ENCODE measurements around the gene NISCH. TPM values are rescaled to one million over a fixed set of nuclear protein-coding genes. Genes with fewer than 3 reads are reported as not detected.

The NISCH gene
- total and polyA plus RNA-seq, 2 donors (not counting 3 experiments of a cell fraction or from before 2014, with no cell fraction given) = 156 to 178 TPM

- no peak overlapping the region for H3K4me3 ChIP-seq (replicated peaks in 1 of 3; ENCODE audit: insufficient read depth in 1 of 3, low read depth in 1 of 3, low read length in 3 of 3)
- no peaks in the 10 kb centered on the region for H4K20me1 ChIP-seq (replicated peaks; ENCODE audit: control insufficient read depth, extremely low read depth, insufficient read depth, low read length)
- ChIA-PET POLR2A (no interaction called here), CTCF (no interaction called here)
- H3K27ac ChIP-seq (ENCODE audit: insufficient read depth, low read depth, low read length) = no peak overlapping the region
- H3K4me1 ChIP-seq (ENCODE audit: control insufficient read depth, extremely low read depth, insufficient read depth, low read length) = no peaks in the 10 kb centered on the region
- H3K9me3 ChIP-seq (replicated peaks; ENCODE audit: control insufficient read depth, insufficient read depth, low read length) = no peaks in the 10 kb centered on the region
- FAIRE-seq = no peak
- no peak overlapping the region for H2AFZ ChIP-seq (ENCODE audit: low read depth, low read length)
- TF ChIP-seq GATA2 (IDR thresholded peaks at IDR 0.05; ENCODE audit: insufficient read depth, insufficient read length, low read depth, low read length) = no peak
- TF ChIP-seq CTCF (IDR thresholded peaks at IDR 0.05; ENCODE audit: extremely low read depth in 1 of 2, insufficient read depth in 1 of 2, low read depth in 1 of 2, low read length in 2 of 2) = no peak
- TF ChIP-seq EZH2 (IDR thresholded peaks at IDR 0.05; ENCODE audit: borderline replicate concordance, low read depth, low read length, severe bottlenecking) = no peak
- peak; percentile 5 for TF ChIP-seq POLR2AphosphoS5 (IDR thresholded peaks at IDR 0.05; ENCODE audit: insufficient read depth, low read depth, low read length)
- dilution Hi-C loops (cut with MboI; ENCODE audit: extremely low pct_ligation_motif_present, low sequenced_read_pairs) (no loop called here), intact Hi-C loops (cut with micrococcal nuclease) (no loop called here)
- H3K9ac ChIP-seq (replicated peaks; ENCODE audit: extremely low read depth, insufficient read depth, low read length) = no peak overlapping the region
- peaks cover 21 to 83% of the 10 kb centered on the region in 2 experiments for H3K36me3 ChIP-seq (ENCODE audit: control insufficient read depth in 2 of 2, extremely low read depth in 1 of 2, insufficient read depth in 2 of 2, low read length in 2 of 2)
- BruUV-seq (replicated peaks) = no TSS peak
- no peaks in the 10 kb centered on the region for H3K79me2 ChIP-seq (ENCODE audit: control insufficient read depth, insufficient read depth, low read length)
- H3K27me3 ChIP-seq (ENCODE audit: control insufficient read depth in 2 of 2, insufficient read depth in 2 of 2, low read length in 2 of 2) = no peaks in the 10 kb centered on the region
- DNase-seq (ENCODE audit: low read depth, low spot score) = no peak
- no peak overlapping the region for H3K4me2 ChIP-seq (ENCODE audit: insufficient read depth, low read length)
- no peaks in the 10 kb centered on the region for H3K9me1 ChIP-seq (replicated peaks; ENCODE audit: control insufficient read depth, extremely low read depth, insufficient read depth, low read length)
These were observed 57.3 kb downstream of the NISCH start for GRCh38 chr3:52512727-52513126.

GRCh38 chr3:52513281-52513680 is 57.9 kb downstream of the NISCH start:
- ChIA-PET POLR2A (no interaction called here), CTCF (no interaction called here)
- H4K20me1 ChIP-seq (replicated peaks; ENCODE audit: control insufficient read depth, extremely low read depth, insufficient read depth, low read length) = no peaks in the 10 kb centered on the region
- TF ChIP-seq POLR2AphosphoS5 (IDR thresholded peaks at IDR 0.05; ENCODE audit: insufficient read depth, low read depth, low read length) (no peak), MYC (IDR thresholded peaks at IDR 0.05; ENCODE audit: low read depth, low read length) (no peak), CTCF (IDR thresholded peaks at IDR 0.05; ENCODE audit: extremely low read depth in 1 of 2, insufficient read depth in 1 of 2, low read depth in 1 of 2, low read length in 2 of 2) (no peak), FOS (IDR thresholded peaks at IDR 0.05; ENCODE audit: borderline replicate concordance, insufficient read depth, low read length) (no peak), POLR2A (IDR thresholded peaks at IDR 0.05; ENCODE audit: low read depth, low read length) (no peak), MAX (IDR thresholded peaks at IDR 0.05; ENCODE audit: insufficient read depth, insufficient read length) (no peak), JUN (IDR thresholded peaks at IDR 0.05; ENCODE audit: borderline replicate concordance, insufficient read depth, insufficient read length, low read depth) (no peak), GATA2 (IDR thresholded peaks at IDR 0.05; ENCODE audit: insufficient read depth, insufficient read length, low read depth, low read length) (no peak), EZH2 (IDR thresholded peaks at IDR 0.05; ENCODE audit: borderline replicate concordance, low read depth, low read length, severe bottlenecking) (no peak)
- no peaks in the 10 kb centered on the region for H3K79me2 ChIP-seq (ENCODE audit: control insufficient read depth, insufficient read depth, low read length)
- DNase-seq (ENCODE audit: low read depth, low spot score) (no peak), FAIRE-seq (no peak)
- no peaks in the 10 kb centered on the region for H3K9me3 ChIP-seq (replicated peaks; ENCODE audit: control insufficient read depth, insufficient read depth, low read length)
- no peaks in the 10 kb centered on the region for H3K9me1 ChIP-seq (replicated peaks; ENCODE audit: control insufficient read depth, extremely low read depth, insufficient read depth, low read length)
- H3K36me3 ChIP-seq (ENCODE audit: control insufficient read depth in 2 of 2, extremely low read depth in 1 of 2, insufficient read depth in 2 of 2, low read length in 2 of 2) = peaks cover 17 to 82% of the 10 kb centered on the region in 2 experiments
- no peaks in the 10 kb centered on the region for H3K4me1 ChIP-seq (ENCODE audit: control insufficient read depth, extremely low read depth, insufficient read depth, low read length)
- H3K4me2 ChIP-seq (ENCODE audit: insufficient read depth, low read length) = no peak overlapping the region
- no peak overlapping the region for H3K27ac ChIP-seq (ENCODE audit: insufficient read depth, low read depth, low read length)
- H3K9ac ChIP-seq (replicated peaks; ENCODE audit: extremely low read depth, insufficient read depth, low read length) = no peak overlapping the region
- H3K4me3 ChIP-seq (replicated peaks in 1 of 3; ENCODE audit: insufficient read depth in 1 of 3, low read depth in 1 of 3, low read length in 3 of 3) = no peak overlapping the region
- H3K27me3 ChIP-seq (ENCODE audit: control insufficient read depth in 2 of 2, insufficient read depth in 2 of 2, low read length in 2 of 2) = no peaks in the 10 kb centered on the region
- no TSS peak for BruUV-seq (replicated peaks)
- dilution Hi-C loops (cut with MboI; ENCODE audit: extremely low pct_ligation_motif_present, low sequenced_read_pairs) (no loop called here), intact Hi-C loops (cut with micrococcal nuclease) (no loop called here)
- no peak overlapping the region for H2AFZ ChIP-seq (ENCODE audit: low read depth, low read length)

All from endothelial cell of umbilical vein (primary cell).